Ramos (cell line): Measurements from ENCODE around the gene FARSA.

Source experiments
- in situ Hi-C: fragments of 300-500 bp; cut with MboI; formaldehyde crosslinking; loops from one replicate; pipeline ENCODE4 v1.14.3; 2022; ENCODE audit warnings: low sequenced_read_pairs; ENCODE audit not compliant: unreplicated experiment

The FARSA gene

DNA sequence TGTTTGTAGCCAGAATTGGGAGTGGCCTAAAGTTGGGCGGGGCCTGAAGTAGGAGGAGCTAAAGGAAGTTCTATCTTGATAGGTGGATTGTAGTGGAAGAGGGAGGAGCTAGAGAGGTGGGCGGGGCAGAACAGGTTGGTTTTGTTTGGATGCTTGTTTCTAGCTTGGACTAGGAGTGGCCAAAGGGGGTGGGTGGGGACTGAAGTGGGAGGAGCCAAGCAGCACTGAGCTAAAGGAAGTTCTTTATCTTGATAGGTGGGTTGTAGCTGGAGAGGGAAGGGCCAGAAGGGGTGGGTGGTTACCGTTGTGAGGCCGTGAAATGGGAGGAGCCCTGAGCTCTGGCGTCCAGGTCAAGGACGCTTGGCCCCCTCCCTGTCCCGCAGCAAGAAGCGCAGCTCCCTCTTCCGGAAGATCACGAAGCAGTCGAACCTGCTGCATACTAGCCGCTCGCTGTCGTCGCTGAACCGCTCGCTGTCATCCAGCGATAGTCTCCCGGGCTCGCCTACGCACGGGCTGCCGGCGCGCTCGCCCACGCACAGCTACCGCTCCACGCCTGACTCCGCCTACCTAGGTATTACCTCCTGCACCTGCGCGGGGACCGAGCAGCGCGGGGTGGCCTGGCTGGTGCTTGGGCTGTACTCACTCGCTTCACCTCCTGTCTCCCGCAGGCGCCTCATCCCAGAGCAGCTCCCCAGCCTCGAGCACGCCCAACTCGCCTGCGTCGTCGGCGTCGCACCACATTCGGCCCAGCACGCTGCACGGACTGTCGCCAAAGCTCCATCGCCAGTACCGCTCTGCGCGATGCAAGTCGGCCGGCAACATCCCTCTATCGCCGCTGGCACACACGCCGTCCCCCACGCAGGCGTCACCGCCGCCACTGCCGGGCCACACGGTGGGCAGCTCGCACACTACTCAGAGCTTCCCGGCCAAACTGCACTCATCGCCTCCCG, 60.3 kb downstream of the FARSA start:
- in situ Hi-C loops: no loop called here
